Loucy (cell line): ENCODE results near the gene DENND6B.

Experiments used
- H2AFZ ChIP-seq: fragments of 200-600 bp; sonication (generic); 2 replicates; pipeline ENCODE4 v1.6.0; 2016; ENCODE audit warnings: antibody characterized with exemption, mild to moderate bottlenecking, low read length, moderate library complexity
- H3F3A ChIP-seq: fragments of 200-600 bp; 2 replicates; pipeline ENCODE4 v1.6.0; 2016; ENCODE audit warnings: antibody characterized with exemption, low read depth, mild to moderate bottlenecking
- H3K27me3 ChIP-seq: fragments of 200-600 bp; sonication (generic); 2 replicates; pipeline ENCODE4 v1.6.1; 2014; ENCODE audit warnings: low read length, mild to moderate bottlenecking; ENCODE audit not compliant: insufficient read depth, poor library complexity, severe bottlenecking
- H3K36me3 ChIP-seq: fragments of 200-600 bp; sonication (generic); 2 replicates; pipeline ENCODE4 v1.6.1; 2016; ENCODE audit warnings: low read length; ENCODE audit not compliant: insufficient read depth
- H3K4me1 ChIP-seq: fragments of 200-600 bp; sonication (generic); 2 replicates; pipeline ENCODE4 v1.5.1; 2014; ENCODE audit warnings: low read length, mild to moderate bottlenecking; ENCODE audit not compliant: insufficient read depth, poor library complexity, severe bottlenecking
- H3K4me2 ChIP-seq: fragments of 200-600 bp; sonication (generic); 2 replicates; pipeline ENCODE4 v1.6.0; 2014; ENCODE audit warnings: antibody characterized with exemption, low read length, low read depth, mild to moderate bottlenecking; ENCODE audit not compliant: poor library complexity, severe bottlenecking
- H3K4me3 ChIP-seq: fragments of 200-600 bp; sonication (generic); 2 replicates; pipeline ENCODE4 v1.5.1; 2014; ENCODE audit warnings: low read length, mild to moderate bottlenecking, mixed read lengths; ENCODE audit not compliant: poor library complexity, severe bottlenecking
- H3K79me2 ChIP-seq: fragments of 200-600 bp; sonication (generic); 2 replicates; pipeline ENCODE4 v1.6.1; 2014; ENCODE audit warnings: low read length; ENCODE audit not compliant: insufficient read depth
- H3K9ac ChIP-seq: fragments of 200-600 bp; sonication (generic); 2 replicates; pipeline ENCODE4 v1.6.0; 2014; ENCODE audit warnings: mild to moderate bottlenecking, low read depth, low read length, moderate library complexity; ENCODE audit not compliant: poor library complexity, severe bottlenecking
- H3K9me2 ChIP-seq: fragments of 200-600 bp; sonication (generic); replicated peaks from 2 replicates; pipeline ENCODE4 v1.6.1; 2016; ENCODE audit warnings: low read depth, low read length, mixed read lengths
- H3K9me3 ChIP-seq: fragments of 200-600 bp; sonication (generic); 2 replicates; pipeline ENCODE4 v1.6.1; 2014; ENCODE audit warnings: mild to moderate bottlenecking, antibody characterized with exemption, low read length, low read depth; ENCODE audit not compliant: insufficient read depth
- H4K20me1 ChIP-seq: fragments of 200-600 bp; sonication (generic); 2 replicates; pipeline ENCODE4 v1.6.0; 2014; ENCODE audit warnings: antibody characterized with exemption, low read length, mild to moderate bottlenecking; ENCODE audit not compliant: insufficient read depth, poor library complexity, severe bottlenecking
- CTCF ChIP-seq: fragments of 200-600 bp; sonication (generic); conservative IDR thresholded peaks from 2 replicates; pipeline ENCODE4 v1.5.1; 2014; ENCODE audit warnings: mild to moderate bottlenecking, antibody characterized with exemption, low read length
- EZH2phosphoT487 ChIP-seq: fragments of 200-600 bp; IDR thresholded peaks from 2 replicates; pipeline ENCODE4 v1.6.1; 2018; ENCODE audit warnings: antibody characterized with exemption, mild to moderate bottlenecking, moderate library complexity, borderline replicate concordance

The DENND6B gene

DNA sequence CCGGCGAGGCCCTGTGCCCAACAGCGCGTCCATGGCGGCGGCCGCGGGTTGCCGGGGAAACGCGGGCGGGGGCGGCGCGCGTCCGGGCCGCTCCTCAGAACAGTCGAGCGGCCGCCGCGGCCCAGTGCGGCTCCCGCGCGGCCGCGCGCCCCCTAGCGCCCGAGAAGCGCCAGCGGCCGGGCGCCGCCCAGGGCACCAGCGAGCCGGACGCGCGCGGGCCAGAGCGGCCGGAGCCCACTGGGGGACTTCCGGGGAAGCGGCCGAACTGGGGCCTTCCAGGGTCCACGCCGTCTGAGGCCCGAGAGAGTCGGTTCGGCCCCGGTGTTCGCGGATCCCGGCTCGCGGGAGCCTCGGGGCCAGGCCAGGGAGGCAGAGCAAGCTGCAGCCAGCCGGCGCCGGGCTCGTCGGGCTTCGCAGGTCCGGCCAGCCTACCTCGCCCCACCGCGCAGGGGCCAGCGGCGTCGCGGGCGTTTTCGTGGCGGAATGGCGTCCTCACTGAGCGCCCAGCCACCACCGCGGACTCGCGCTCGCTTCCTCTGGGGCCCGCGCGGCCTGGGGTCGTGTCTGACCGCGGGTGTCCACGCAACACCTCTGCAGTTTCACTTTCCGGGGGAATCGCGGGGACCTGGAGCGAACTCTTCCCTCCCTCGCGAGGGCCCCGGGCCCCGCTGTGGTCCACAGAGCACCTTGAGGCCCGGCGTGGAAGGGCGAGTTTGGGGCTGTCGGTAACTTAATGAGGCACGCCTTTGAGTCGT lies at the start of gene DENND6B:
Gene DENND6B (minus strand): TSS at position 57 of the 755 bp plus-strand sequence. CDS start 24 bp downstream, at position 33.
- TF ChIP-seq CTCF (0 out of 2 replicates have a peak, but pooled peaks have one; percentile 22), EZH2phosphoT487 (no peak)
- Histone ChIP-seq H3K9me2 (no peaks in the 10 kb centered on the region), H3K9me3 (no peaks in the 10 kb centered on the region), H4K20me1 (no peaks in the 10 kb centered on the region), H3K4me3 (peak within 1 kb of the TSS; percentile 93), H3K36me3 (no peaks in the 10 kb centered on the region), H3K4me2 (peak within 1 kb of the TSS; percentile 81), H2AFZ (peak within 1 kb of the TSS; percentile 94), H3K9ac (peak within 1 kb of the TSS; percentile 96), H3K79me2 (no peaks in the 10 kb centered on the region), H3K27me3 (no peaks in the 10 kb centered on the region), H3K4me1 (peaks cover 7% of the 10 kb centered on the region), H3F3A (no peaks in the 10 kb centered on the region)

- no peak overlapping the region for H3K9ac ChIP-seq
- no peak overlapping the region for H2AFZ ChIP-seq
- no peaks in the 10 kb centered on the region for H3K79me2 ChIP-seq
- no peak overlapping the region for H3K4me3 ChIP-seq
- H3F3A ChIP-seq = no peaks in the 10 kb centered on the region
- no peaks in the 10 kb centered on the region for H3K27me3 ChIP-seq
- H3K4me2 ChIP-seq = no peak overlapping the region
- H4K20me1 ChIP-seq = no peaks in the 10 kb centered on the region
- H3K9me2 ChIP-seq = no peaks in the 10 kb centered on the region
- H3K4me1 ChIP-seq = no peaks in the 10 kb centered on the region
- H3K9me3 ChIP-seq = no peaks in the 10 kb centered on the region
- TF ChIP-seq CTCF = no peak
- TF ChIP-seq EZH2phosphoT487 = no peak
- H3K36me3 ChIP-seq = peaks cover 41% of the 10 kb centered on the region; the same call in 1 of the 2 replicates
Measured at GRCh38 chr22:50376085-50376651, 49.4 kb upstream of the DENND6B start.

DNA sequence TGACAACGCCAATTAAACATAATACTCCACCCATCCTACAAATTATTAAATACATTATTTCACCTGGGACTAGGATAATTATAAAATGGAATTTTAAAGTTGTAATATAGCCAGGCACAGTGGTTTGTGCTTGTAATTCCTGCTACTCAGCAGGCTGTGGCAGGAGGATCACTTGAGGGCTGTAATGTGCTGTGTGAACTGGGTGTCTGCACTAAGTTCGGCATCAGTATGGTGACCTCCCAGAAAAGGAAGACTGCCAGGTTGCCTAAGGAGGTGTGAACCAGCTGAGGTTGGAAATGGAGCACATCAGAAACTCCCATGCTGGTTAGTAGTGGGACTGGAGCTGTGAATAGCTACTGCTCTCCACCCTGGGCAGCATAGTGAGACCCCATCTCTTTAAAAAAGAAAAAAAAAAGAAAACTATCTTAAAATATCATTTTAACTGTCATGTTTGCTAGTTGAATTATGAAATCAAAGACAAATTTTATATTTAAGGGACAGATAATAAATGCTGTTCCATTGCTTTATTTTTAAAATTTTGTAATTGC lies 44.4 kb upstream of the DENND6B start:
- Histone ChIP-seq H3K9me3 (no peaks in the 10 kb centered on the region), H3K4me3 (no peak overlapping the region), H3K4me2 (no peak overlapping the region), H3K9ac (no peak overlapping the region), H3K27me3 (no peaks in the 10 kb centered on the region), H3K4me1 (no peaks in the 10 kb centered on the region), H3F3A (no peaks in the 10 kb centered on the region), H3K79me2 (peaks cover 16% of the 10 kb centered on the region; the same call in 1 of the 2 replicates), H2AFZ (no peak overlapping the region), H4K20me1 (peaks cover 6% of the 10 kb centered on the region), H3K9me2 (no peaks in the 10 kb centered on the region), H3K36me3 (peaks cover 25% of the 10 kb centered on the region; the same call in 1 of the 2 replicates)
- no peak for TF ChIP-seq CTCF
- TF ChIP-seq EZH2phosphoT487 = no peak
